CD4-positive, alpha-beta T cell (primary cell): ENCODE measurements around the gene ITGAE. TPM values are rescaled to one million over a fixed set of nuclear protein-coding genes. Genes with fewer than 3 reads are reported as not detected.

Experiments used
- ATAC-seq: fragments of 200-7000 bp; cut with Tn5 transposase; one replicate; pipeline ENCODE4 v1.10.0; 2022; ENCODE audit warnings: mild to moderate bottlenecking; ENCODE audit not compliant: poor library complexity
- CTCF ChIA-PET: fragments of 350-600 bp; sonication (Branson Sonifier 250); formaldehyde crosslinking; loops from one replicate; lab custom pipeline; 2021; ENCODE audit warnings: antibody characterized with exemption, inconsistent platforms; lab: Charles Lee
- POLR2A ChIA-PET: fragments of 350-600 bp; sonication (Branson Sonifier 250); formaldehyde crosslinking; loops from one replicate; lab custom pipeline; 2021; ENCODE audit warnings: antibody characterized with exemption, inconsistent platforms; lab: Charles Lee
- DNase-seq, 14 experiments: peaks; one replicate each; pipeline ENCODE4 v3.0.0-alpha.2; 2013 to 2020; ENCODE audit warnings: mixed read lengths in 2 of 14
- H3K27ac ChIP-seq, 2 donors: one replicate each; pipeline versions ENCODE4 v1.5.1 to v1.7.0; 2013; ENCODE audit warnings: low read length in 2 of 2, low read depth in 1 of 2, mild to moderate bottlenecking in 1 of 2
- H3K27me3 ChIP-seq, 2 experiments: 1 replicate in 1 of 2; 2 replicates in 1 of 2; pipeline versions ENCODE4 v1.6.1 to v1.7.0; 2013; ENCODE audit warnings: low read length in 2 of 2, control low read depth in 1 of 2, mild to moderate bottlenecking in 1 of 2, moderate library complexity in 1 of 2; ENCODE audit not compliant: insufficient read depth in 2 of 2, control insufficient read depth in 1 of 2
- H3K36me3 ChIP-seq: one replicate; pipeline ENCODE4 v1.6.1; 2013; ENCODE audit warnings: low read length, control low read depth; ENCODE audit not compliant: insufficient read depth
- H3K4me1 ChIP-seq: one replicate; pipeline ENCODE4 v1.6.1; 2013; ENCODE audit warnings: low read length, control low read depth; ENCODE audit not compliant: insufficient read depth
- H3K4me3 ChIP-seq: one replicate; pipeline ENCODE4 v1.5.1; 2013; ENCODE audit warnings: mild to moderate bottlenecking, low read length, moderate library complexity
- H3K9me3 ChIP-seq, 2 experiments: 1 replicate in 1 of 2; 2 replicates in 1 of 2; pipeline versions ENCODE4 v1.6.1 to v1.7.0; 2013; ENCODE audit warnings: low read length in 2 of 2, mild to moderate bottlenecking in 2 of 2, control low read depth in 1 of 2, moderate library complexity in 1 of 2; ENCODE audit not compliant: control insufficient read depth in 1 of 2, insufficient read depth in 1 of 2
- H3K27ac Mint-ChIP-seq: one replicate; pipeline ENCODE4 v1.8.0; 2020; ENCODE audit warnings: mixed read lengths
- H3K27me3 Mint-ChIP-seq: one replicate; pipeline ENCODE4 v1.8.0; 2021; ENCODE audit warnings: mixed read lengths
- H3K36me3 Mint-ChIP-seq: one replicate; pipeline ENCODE4 v1.8.0; 2021; ENCODE audit warnings: low read depth, mixed read lengths
- H3K4me1 Mint-ChIP-seq: one replicate; pipeline ENCODE4 v1.8.0; 2021; ENCODE audit warnings: low read depth, mixed read lengths
- H3K4me3 Mint-ChIP-seq: one replicate; pipeline ENCODE4 v1.8.0; 2020; ENCODE audit warnings: mild to moderate bottlenecking, mixed read lengths
- H3K9me3 Mint-ChIP-seq: one replicate; pipeline ENCODE4 v1.8.0; 2020; ENCODE audit warnings: mixed read lengths
- CTCF ChIP-seq: fragments of 200-600 bp; IDR thresholded peaks from one replicate; pipeline ENCODE4 v1.8.0; 2022; ENCODE audit warnings: antibody characterized with exemption, mild to moderate bottlenecking
- intact Hi-C, 2 experiments: fragments of 100-400 bp; cut with DNase I in 1 of 2; cut with micrococcal nuclease in 1 of 2; formaldehyde crosslinking; loops; one replicate each; pipeline versions ENCODE4 v1.15.1 to v1.9.0; 2023 to 2025; cut with DNase I, micrococcal nuclease
- total RNA-seq, 174 experiments: library from RNA in 2 of 174; stranded (reverse) in 2 of 174; gene quantifications; one replicate each; pipeline ENCODE4 v1.2.3 and lab custom pipeline; 2021 to 2026

The ITGAE gene
- total RNA-seq, 2 experiments from 2014 or later, result 15.8 to 18.3 TPM

GRCh38 chr17:3678821-3679530 is 122.0 kb downstream of the ITGAE start:
- H3K9me3 ChIP-seq, result no peaks in the 10 kb centered on the region
- POLR2A ChIA-PET, result interaction anchor here (0.6 kb wide), 1 partner anchor 255 kb away, joined by 3 read pairs; no protein-coding TSS in a partner anchor
- no peak for TF ChIP-seq CTCF
- peak in 1 of 14 experiments; percentile 17 for DNase-seq
- H3K27ac Mint-ChIP-seq, result no peak overlapping the region
- no peaks in the 10 kb centered on the region for H3K27me3 Mint-ChIP-seq
- no peak overlapping the region for H3K27ac ChIP-seq
- CTCF ChIA-PET, result no interaction called here
- H3K36me3 Mint-ChIP-seq, result peaks cover 14% of the 10 kb centered on the region
- H3K9me3 Mint-ChIP-seq, result no peaks in the 10 kb centered on the region
- H3K4me3 ChIP-seq, result no peak overlapping the region
- H3K4me1 Mint-ChIP-seq, result peaks cover 7% of the 10 kb centered on the region
- H3K36me3 ChIP-seq, result peaks cover 18% of the 10 kb centered on the region
- no peak for ATAC-seq
- intact Hi-C loops, result no loop called here
- no peaks in the 10 kb centered on the region for H3K27me3 ChIP-seq
- peaks cover 16% of the 10 kb centered on the region for H3K4me1 ChIP-seq
- no peak overlapping the region for H3K4me3 Mint-ChIP-seq

GRCh38 chr17:3678095-3678820 is 122.7 kb downstream of the ITGAE start:
- DNase-seq (no peak), ATAC-seq (no peak)
- Histone ChIP-seq H3K4me1 (peaks cover 15% of the 10 kb centered on the region), H3K27me3 (no peaks in the 10 kb centered on the region), H3K4me3 (no peak overlapping the region), H3K9me3 (no peaks in the 10 kb centered on the region), H3K27ac (no peak overlapping the region), H3K36me3 (peaks cover 18% of the 10 kb centered on the region)
- H3K4me1 Mint-ChIP-seq, result peaks cover 6% of the 10 kb centered on the region
- ChIA-PET POLR2A (no interaction called here), CTCF (interaction anchor here (1.2 kb wide), 1 partner anchor 59 kb away, joined by 3 read pairs; no protein-coding TSS in a partner anchor)
- no peak overlapping the region for H3K27ac Mint-ChIP-seq
- intact Hi-C loops, result no loop called here
- H3K4me3 Mint-ChIP-seq, result no peak overlapping the region
- no peaks in the 10 kb centered on the region for H3K9me3 Mint-ChIP-seq
- no peak for TF ChIP-seq CTCF
- H3K27me3 Mint-ChIP-seq, result no peaks in the 10 kb centered on the region
- peaks cover 13% of the 10 kb centered on the region for H3K36me3 Mint-ChIP-seq

- no peaks in the 10 kb centered on the region for H3K9me3 Mint-ChIP-seq
- H3K4me1 Mint-ChIP-seq, result no peaks in the 10 kb centered on the region
- Histone ChIP-seq H3K4me1 (peaks cover 4% of the 10 kb centered on the region), H3K4me3 (no peak overlapping the region), H3K36me3 (peaks cover 21% of the 10 kb centered on the region), H3K27me3 (no peaks in the 10 kb centered on the region), H3K9me3 (no peaks in the 10 kb centered on the region), H3K27ac (no peak overlapping the region)
- DNase-seq, result no peak
- POLR2A ChIA-PET, result no interaction called here
- no peaks in the 10 kb centered on the region for H3K27me3 Mint-ChIP-seq
- intact Hi-C loops, result no loop called here
- peaks cover 14% of the 10 kb centered on the region for H3K36me3 Mint-ChIP-seq
- H3K27ac Mint-ChIP-seq, result no peak overlapping the region
- TF ChIP-seq CTCF, result no peak
- no peak overlapping the region for H3K4me3 Mint-ChIP-seq
- CTCF ChIA-PET, result no interaction called here
- ATAC-seq, result no peak
These were observed 125.1 kb downstream of the ITGAE start for GRCh38 chr17:3675886-3676285.
